GM19397 (cell line): ENCODE results near the gene WHRN.

Experiments
- ATAC-seq: cut with Tn5 transposase; IDR thresholded peaks from one replicate; pipeline ENCODE4 v1.9.1; 2021; ENCODE audit warnings: mild to moderate bottlenecking, moderate library complexity; ENCODE audit not compliant: unreplicated experiment

WHRN gene

GRCh38 chr9:114473447-114473801, 31.8 kb downstream of the WHRN start:
- no peak for ATAC-seq

DNA sequence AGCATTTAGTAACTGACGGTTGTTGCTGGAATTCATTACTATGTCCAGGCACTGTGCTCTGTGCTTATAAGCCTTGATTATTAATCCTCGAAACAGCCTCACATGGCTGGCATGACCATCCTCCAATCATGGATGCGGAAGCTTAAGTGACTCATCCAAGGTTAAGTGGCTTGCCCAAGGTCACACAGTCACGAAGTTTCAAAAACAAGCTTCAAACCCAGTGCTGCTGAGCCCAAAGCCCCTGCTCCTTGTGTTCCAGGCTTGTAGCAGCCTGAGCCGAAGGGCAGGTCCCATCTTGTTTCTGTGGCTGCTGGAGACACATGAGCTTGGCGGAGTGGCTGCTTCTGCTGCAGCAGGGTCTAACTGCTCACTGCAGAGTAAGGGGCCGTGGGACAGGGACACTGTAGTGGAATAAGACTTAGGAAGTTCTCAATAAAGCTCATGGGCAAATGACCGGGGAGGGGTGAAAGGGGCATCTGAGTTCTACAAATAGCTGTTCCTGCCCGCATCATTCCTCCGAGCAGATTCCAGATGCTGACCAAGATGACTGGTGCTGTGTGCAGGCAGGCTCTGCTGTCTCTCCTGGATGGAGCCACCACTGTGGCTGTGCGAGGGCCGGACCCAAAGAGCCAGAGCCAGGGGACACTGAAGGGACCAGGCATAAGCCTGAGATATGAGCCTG, 32.4 kb downstream of the WHRN start:
- ATAC-seq = no peak

DNA sequence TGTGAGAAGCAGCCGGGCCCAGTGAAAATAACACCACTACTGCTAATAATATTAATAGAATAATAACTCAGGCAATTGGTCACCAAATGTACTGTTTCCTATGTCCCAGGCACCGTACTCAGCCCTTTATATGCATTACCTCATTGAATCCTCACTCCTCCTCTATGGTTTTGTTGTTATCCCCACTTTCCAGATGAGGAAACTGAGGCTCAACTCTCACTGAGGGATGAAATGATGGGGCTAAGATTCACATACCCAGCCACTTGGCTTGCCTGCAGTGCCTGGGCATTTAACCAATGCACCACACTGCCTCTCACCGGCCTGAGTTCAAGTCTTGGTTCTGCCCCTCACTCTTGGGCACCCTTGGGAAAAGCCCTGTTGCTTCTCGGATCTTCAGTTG, 34.1 kb downstream of the WHRN start:
- ATAC-seq = no peak

- ATAC-seq = no peak
Observed at GRCh38 chr9:114470581-114470980, 34.7 kb downstream of the WHRN start.

DNA sequence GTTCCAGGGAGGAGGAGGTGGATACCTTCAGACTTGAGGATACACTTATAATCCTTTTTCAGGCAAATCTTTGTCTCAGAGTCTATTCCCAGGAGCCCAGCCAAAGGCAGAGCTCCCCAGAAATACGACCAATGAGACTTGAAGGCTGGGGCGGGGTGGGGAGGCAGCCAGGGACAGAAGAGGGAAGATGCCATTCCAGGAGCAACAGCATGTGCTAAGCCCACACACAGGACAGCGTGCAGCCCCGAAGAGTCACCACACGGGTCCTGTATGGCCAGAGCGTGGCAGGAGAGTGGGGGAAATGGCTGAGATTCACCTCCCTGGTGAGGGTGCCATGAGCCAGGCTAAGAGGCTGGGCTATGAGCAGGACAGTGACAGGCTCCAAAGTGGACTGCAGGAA, 35.2 kb downstream of the WHRN start:
- no peak for ATAC-seq

DNA sequence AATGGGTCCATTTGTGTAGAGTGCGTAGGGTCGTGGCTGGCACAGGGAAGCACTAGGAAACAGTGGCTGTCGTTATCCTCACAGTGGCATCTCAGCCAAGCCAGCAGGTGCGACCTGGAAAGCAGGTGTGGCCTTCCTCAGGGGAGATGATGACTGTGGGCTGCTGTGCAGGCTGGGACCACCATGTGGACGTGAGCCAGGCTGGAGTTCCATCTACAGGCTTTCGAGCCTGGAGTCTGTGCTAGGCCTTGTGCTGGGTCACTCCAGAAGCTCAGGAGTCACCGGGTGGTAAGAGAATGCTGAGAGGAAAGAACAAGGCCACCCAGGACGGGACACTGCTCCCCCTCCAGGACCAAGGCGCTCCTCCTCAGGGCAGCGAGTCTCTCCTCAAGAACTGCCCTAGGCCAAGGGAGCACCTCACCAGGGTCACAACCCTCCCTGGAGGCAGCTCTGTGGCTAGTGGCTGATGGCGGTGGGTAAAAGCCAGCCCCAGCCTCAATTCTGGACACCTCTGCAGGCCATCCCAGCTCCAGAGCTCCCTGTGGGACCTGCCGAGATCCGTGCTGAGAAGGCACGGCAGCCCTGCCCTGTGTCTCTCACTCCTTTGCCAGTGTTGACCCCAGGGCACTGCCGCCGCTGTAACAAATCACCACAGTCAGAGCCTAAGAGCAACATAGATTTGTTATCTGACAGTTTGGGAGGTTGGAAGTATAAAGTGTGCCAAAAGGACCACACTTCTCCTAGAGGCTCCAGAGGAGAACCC, 36.0 kb downstream of the WHRN start:
- no peak for ATAC-seq

DNA sequence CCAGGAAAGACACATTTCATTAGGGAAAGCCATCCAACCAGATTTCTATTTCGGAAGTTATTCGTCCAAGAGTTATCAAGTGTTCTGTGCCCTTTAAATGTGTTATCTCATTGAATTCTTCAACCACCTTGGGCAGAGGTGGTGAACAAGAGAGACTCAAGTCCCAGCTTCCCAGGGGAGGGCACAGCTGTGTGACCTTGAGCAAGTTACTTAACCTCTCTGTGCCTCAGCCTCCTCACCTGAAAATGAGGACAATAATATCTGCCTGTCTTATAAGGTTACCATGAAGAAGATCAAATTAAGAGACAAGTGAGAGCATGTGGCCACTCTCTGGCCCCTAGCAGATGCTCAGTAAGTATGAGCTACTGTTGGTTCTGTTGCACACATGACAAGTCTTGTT, 37.4 kb downstream of the WHRN start:
- no peak for ATAC-seq

- no peak for ATAC-seq
Observed at GRCh38 chr9:114467226-114467750, 38.0 kb downstream of the WHRN start.

DNA sequence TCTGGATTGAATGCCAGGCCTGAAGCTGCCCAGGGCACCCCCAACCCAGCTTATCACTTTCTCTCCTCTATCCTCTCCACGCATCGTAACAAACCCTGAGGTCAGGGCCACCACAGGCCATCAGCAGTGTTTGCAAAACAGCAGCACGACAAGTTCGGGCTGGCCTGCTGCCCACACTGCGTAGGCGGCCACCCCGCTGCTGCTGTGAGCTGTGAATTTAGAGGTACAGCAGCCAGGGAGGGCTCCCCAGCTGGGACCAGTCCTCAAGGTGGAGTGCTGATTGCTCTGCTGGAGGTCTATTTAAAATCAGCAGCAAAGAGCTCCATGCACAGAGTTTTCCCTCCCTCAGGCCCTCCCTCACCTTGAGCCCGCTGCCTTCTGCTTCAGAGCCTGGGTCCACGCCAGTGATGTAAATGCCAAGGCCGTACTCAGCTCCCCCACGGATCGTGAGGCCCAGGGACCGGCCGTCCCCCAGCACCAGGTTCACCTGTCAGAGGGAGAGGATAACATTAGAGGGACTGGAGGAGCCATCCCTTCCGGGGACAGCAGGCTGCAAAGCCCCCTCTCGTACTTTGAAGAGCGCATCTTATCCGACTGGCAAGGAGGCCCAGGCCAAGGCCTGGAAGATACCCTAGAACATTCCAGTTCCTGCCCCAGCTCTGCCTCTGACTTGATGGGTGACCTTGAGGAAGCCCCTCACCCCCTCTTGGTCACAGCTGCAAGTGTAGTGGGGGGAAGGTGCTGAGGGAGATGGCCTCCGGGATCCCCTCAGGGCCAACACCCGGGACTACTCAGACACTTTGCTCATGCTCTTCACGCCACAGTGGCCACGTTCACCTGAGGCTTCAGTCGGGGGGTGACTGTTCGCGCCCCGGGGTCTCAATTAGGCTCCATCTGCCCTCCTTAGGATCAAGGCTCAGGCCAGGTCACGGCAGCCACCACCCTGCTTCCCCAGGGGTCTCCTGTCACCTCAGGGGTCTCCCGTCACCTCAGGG, 39.1 kb downstream of the WHRN start:
- ATAC-seq = no peak

DNA sequence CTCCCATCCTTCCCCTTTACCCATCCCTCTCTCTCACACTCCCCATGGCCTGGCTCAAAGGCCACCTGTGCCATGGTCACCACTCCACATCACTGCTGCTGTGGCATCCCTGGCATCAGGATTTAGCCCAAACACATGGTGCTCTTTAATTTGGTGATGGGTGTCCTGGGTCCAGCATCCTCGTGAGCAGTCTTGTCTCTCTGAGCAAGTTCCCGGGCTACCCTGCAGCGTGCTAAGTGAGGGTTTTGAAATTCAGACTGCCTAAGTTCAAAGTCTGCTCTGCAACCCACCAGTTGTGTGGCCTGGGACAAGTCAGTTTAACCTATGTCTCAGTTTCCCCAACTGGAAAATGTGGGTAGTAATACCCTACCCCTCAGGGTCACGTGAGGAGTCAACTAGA, 39.9 kb downstream of the WHRN start:
- ATAC-seq = no peak

GRCh38 chr9:114464281-114465051, 40.8 kb downstream of the WHRN start:
- no peak for ATAC-seq

GRCh38 chr9:114462791-114463190, 42.5 kb downstream of the WHRN start:
- no peak for ATAC-seq

DNA sequence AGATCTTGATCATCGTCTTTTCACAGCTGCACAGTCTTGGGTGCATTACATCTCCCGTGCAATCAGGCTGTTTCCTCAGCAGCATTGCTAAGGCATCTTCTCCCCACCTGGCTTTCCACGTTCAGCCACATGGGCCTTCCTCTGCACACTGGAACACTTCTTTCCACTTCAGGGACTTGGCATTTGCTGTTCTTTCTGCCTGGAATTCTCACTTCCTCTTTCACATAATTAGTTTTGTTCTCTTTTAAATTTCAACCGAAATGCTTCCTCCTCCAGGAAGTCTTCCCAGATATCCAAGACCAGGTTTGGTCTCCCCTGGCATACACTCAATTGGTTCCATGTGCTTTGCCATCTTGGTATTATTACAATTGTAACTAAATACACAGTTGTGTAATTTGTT, 43.8 kb downstream of the WHRN start:
- no peak for ATAC-seq

DNA sequence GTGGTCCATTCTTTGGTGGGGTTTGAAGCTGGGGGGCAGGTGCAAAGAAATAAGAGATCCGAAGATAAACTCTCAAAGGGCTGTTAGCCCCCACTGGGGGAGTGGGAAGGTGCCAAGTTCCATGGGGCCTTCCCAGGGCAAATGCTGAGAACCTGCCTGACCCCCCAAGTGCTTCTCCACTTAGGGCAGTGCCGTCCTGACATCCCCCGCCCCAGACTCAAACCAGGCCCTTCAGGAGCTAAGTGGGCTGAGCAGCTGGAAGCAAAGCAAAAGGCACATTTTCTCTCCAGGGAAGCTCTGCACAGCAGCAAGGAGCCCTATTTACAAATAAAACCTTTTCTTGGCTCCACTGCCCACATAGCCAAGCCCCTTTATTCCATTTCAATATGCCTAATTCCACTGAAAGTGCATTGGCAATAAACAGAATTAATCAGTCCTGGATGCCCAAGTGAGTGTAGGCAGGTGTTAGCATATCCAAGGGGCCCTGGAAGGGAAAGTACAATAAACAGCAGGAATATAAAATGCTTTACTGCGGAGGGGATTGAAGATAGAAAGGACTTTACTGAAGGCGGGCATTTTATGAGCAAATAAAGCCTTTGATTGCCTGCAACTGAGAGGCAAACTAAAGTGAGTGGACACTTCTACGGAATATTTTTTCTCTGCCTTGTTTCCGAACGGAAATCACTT, 44.6 kb downstream of the WHRN start:
- no peak for ATAC-seq

GRCh38 chr9:114459464-114459863, 45.8 kb downstream of the WHRN start:
- no peak for ATAC-seq

DNA sequence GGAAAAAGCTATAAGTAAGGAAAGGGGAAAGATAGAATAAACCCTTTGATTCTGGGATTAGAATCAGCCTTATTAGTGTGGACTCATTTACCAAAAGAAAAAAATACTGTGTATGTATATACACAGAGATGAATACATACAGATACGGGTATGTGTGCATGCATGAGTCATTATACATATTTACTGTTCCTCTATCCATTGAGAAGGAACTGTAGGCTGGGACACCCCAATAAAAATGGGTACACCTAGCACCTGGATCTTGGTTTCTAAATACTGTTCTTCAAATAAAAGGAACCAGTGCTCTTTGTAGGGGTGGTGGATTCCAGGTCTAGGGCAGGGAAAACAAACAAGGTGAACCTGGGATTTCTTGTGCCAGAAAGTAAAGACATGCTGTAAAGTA, 48.3 kb downstream of the WHRN start:
- no peak for ATAC-seq

DNA sequence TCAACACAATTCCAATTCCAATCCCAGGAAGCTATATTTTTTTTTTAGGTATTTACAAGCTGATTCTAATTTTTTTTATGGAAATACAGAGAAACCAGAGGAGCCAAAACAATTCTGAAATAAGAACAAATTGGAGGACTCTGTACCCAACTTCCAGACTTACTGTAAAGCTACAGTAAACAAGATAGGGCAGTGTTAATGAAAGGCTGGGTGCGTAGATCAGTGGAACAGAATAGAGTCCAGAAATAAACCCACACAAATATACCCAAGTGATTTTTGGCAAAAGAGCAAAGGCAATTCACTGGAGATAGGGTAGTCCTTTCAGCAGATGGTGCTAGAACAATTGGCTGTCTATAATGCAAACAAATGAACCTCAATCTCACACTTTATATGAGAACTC, 50.6 kb downstream of the WHRN start:
- ATAC-seq = no peak

DNA sequence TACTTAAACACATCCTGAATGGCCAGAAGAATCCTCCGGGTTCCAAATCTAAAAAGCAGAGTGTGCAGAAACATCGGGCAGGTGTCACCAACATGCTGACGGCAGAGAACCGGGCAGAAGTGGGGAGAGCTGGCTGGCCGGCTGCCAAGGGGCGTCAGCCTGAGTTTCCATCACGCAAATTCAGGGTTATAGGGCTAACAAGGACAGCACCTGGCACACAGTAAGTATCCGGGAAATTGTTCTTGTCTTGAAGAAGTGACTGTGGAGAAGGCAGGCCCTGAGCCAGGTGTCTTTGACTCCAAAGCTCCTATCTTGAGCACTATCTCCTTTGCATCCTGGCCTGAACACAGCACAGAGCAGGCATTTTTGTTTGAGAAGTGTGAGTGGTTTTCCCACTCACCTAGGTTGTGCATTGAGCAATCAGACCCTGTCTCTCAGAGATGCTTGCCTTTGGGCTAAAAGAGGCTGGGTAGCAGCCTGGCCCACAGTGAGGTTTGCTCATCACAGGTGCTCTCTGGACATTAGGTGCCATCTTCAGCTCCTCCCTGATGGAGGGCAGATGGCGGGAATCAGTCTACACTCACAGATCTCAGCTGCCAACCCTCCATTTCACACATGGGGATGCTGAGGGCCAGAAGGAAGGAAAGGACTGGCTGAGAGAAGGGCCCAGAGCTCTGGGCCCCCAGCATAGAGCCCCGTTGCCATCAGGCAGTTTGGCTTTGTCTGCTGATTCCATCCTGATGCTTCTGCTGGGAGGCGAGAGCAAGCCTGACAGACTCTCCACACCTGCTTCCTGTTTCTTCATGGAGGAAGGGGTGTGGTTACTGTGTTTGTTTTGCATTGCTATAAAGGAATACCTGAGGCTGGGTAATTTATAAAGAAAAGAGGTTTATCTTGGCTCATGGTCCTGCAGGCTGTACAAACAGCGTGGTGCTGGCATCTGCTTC, 52.8 kb downstream of the WHRN start:
- no peak for ATAC-seq

GRCh38 chr9:114451707-114452031, 53.6 kb downstream of the WHRN start:
- no peak for ATAC-seq
